Inflammatory macrophage treated with lipopolysaccharide for 4 hours (primary cell): ENCODE measurements around the gene PAQR8.

Source experiments
- DNase-seq: peaks from one replicate; pipeline ENCODE4 v3.0.0-alpha.2; 2020

PAQR8 gene

DNA sequence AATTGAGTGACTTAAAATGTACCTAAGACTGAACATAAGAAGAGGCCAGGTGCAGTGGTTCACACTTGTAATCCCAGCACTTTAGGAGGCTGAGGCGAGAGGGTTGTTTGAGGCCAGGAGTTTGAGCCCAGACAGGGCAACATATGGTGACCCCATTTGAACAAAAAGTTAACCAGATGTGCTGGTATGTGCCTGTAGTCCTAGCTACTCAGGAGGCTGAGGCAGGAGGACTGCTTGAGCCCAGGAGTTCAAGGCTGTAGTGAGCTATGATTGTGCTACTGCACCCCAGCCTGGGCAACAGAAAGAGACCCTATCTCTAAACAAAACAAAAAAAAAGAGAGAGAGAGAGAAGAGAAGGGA lies 10.1 kb upstream of the PAQR8 start:
- DNase-seq, result no peak

- DNase-seq, result peak; percentile 99
Observed at GRCh38 chr6:52352239-52353018, 9.5 kb upstream of the PAQR8 start.

DNA sequence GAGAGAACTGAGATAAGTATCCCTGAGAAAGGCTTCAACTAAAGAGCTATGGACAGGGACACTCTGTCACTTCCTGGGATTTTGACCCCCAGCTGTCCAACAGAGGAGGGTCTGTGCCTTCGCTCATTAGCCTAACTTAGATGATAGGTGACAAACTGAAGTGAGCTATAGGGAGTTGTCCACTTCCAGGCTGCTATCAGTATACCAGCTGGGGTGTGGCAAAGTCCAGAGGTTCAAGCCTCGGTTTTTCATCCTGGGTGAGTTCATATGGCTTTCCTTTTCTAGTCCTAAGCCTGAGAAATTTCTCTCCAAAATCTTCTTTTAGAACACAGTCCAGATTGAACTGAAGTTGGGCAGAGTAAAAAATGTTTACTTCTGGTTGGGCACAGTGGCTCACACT lies 5.9 kb upstream of the PAQR8 start:
- DNase-seq, result no peak

GRCh38 chr6:52359403-52359802 lies 2.5 kb upstream of the PAQR8 start:
- peak; percentile 27 for DNase-seq

DNA sequence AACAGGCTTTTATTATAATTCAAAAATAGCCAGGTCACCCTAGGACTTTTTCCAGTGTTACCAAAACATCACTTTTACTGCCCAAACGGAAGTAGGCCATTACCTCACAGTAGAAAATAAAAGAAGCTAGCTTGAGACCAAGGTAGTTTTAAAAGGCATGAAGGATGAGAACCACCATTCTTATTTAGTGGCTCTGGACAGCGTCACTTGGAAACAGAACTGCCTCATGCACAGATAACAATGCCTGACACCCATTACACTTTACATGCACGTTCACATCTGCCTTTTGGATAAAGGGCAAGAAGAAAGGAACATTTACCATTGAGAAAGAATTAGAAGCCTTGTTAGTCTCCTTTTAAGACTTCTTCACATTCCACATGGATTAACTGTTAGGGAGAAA lies 1.9 kb upstream of the PAQR8 start:
- no peak for DNase-seq

- peak; percentile 12 for DNase-seq
Observed at GRCh38 chr6:52360601-52361413, 1.1 kb upstream of the PAQR8 start.

- DNase-seq, result peak; percentile 72
Observed at GRCh38 chr6:52361414-52361944, 472 bp upstream of the PAQR8 start.

- peak; percentile 9 for DNase-seq
Observed at GRCh38 chr6:52362443-52363227, 684 bp downstream of the PAQR8 start.

- no peak for DNase-seq
Observed at GRCh38 chr6:52363228-52363867, 1.4 kb downstream of the PAQR8 start.

GRCh38 chr6:52364480-52365166 lies 2.7 kb downstream of the PAQR8 start:
- DNase-seq, result peak; percentile 11

GRCh38 chr6:52365317-52365716 lies 3.4 kb downstream of the PAQR8 start:
- no peak for DNase-seq

- DNase-seq, result no peak
Observed at GRCh38 chr6:52365866-52366540, 4.1 kb downstream of the PAQR8 start.

DNA sequence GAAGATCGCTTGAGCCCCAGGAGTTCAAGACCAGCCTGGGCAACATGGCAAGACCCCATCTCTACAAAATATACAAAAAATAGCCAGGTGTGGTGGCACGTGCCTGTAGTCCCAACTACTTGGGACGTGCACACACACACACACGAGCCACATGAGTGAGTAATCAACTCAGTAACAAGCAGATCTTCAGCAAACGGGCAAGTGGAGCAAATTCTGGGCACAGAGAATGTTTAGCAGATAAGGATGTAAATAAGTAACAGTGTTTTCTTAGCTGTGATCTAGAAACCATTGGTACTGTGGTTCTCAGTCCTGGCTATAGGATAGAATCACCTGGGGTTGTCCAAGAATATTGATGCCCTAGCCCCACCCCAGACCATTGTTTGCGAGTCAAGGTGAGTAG lies 6.1 kb downstream of the PAQR8 start:
- DNase-seq, result no peak

GRCh38 chr6:52369234-52369633 lies 7.3 kb downstream of the PAQR8 start:
- DNase-seq, result no peak

DNA sequence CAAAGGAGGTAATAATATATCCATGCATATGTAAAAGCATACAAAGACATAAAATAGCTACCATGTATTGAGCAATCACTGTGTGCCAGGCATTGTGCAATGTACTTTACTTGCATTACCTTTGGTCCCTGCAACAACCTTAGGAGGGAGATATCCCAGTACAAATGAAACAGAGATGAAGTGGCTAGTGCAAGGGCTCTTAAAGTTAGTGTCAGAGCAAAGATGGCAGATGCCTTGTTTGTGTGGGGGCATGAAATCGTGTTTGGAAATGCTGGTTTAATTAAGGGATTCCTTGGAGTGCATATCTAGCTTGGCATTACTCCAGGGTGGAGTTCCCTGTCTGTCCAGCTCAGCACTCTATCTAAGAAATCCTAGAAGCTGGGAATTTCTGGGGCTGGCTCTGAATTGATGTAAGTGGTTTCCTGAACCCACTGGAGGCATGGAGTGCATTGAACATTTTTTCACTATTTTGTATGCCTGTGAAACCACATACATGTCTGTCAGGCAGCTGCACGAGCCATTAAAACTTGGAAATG lies 9.8 kb downstream of the PAQR8 start:
- DNase-seq, result no peak

DNA sequence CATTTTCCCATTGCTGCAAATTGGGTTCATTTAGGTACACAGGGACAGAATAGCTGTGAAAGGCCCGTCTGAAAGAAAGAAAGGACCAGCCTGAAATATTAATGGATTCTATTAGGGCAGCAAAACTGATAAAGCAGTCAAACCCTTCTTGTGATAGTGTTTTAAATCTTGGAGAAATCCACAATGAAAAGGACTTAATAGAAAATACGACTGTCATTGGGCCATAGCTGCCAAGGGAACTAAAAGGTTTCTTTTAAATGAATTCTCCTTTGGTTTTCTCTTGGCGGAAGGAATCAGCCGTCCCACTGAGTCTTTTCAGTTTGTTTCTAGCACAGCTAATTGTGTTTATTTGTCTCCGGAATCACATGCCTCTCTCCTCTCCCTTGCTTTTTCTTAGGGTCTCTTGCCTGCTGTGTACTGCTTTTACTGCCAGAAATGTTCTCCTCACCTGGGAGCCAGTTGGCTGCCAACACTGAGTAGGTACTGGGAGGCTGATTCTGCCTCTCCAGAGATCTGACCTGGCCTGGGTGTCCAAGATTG lies 11.3 kb downstream of the PAQR8 start:
- DNase-seq, result no peak

DNA sequence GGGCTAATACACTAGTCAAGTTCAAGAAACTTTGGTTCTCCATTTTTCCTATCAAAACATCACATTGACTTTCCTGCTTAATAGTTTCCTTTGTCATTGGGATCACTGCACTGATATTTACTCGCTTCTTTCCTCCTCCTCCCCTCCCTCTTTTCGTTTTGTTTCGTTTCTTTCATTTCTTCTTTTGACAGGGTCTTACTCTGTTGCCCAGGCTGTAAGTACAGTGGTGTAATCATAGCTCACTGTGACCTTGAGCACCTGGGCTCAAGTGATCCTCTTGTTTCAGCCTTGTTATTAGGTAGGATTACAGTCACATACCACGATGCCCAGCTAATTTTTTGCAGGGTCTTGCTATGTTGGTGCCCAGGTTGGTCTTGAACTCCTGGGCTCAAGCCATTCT lies 12.3 kb downstream of the PAQR8 start:
- DNase-seq, result no peak

- no peak for DNase-seq
Observed at GRCh38 chr6:52375780-52376556, 14.0 kb downstream of the PAQR8 start.

GRCh38 chr6:52376763-52377162 lies 14.8 kb downstream of the PAQR8 start:
- DNase-seq, result peak; percentile 49
